ENCODE measurements around the gene C1orf74.

C1orf74 gene

GRCh38 chr1:209770636-209771415 lies 13.5 kb downstream of the C1orf74 start:
- no peak for DNase-seq (ENCODE audit: low read depth)

GRCh38 chr1:209769971-209770370 lies 14.4 kb downstream of the C1orf74 start:
- DNase-seq (ENCODE audit: low read depth): peak; percentile 30

GRCh38 chr1:209769171-209769904 lies 15.0 kb downstream of the C1orf74 start:
- DNase-seq (ENCODE audit: low read depth): peak; percentile 84

- DNase-seq (ENCODE audit: low read depth): no peak
These were observed 16.0 kb downstream of the C1orf74 start for GRCh38 chr1:209768354-209768774.

GRCh38 chr1:209767706-209768105 lies 16.7 kb downstream of the C1orf74 start:
- DNase-seq (ENCODE audit: low read depth): no peak

GRCh38 chr1:209767096-209767495 lies 17.3 kb downstream of the C1orf74 start:
- DNase-seq (ENCODE audit: low read depth): no peak

GRCh38 chr1:209766051-209766450 lies 18.3 kb downstream of the C1orf74 start:
- DNase-seq (ENCODE audit: low read depth): no peak

GRCh38 chr1:209761011-209761635 lies 23.2 kb downstream of the C1orf74 start:
- no peak for DNase-seq (ENCODE audit: low read depth)

- DNase-seq (ENCODE audit: low read depth): no peak
These were observed 24.5 kb downstream of the C1orf74 start for GRCh38 chr1:209759829-209760359.

GRCh38 chr1:209758400-209758799 lies 26.0 kb downstream of the C1orf74 start:
- no peak for DNase-seq (ENCODE audit: low read depth)

- no peak for DNase-seq (ENCODE audit: low read depth)
These were observed 27.5 kb downstream of the C1orf74 start for GRCh38 chr1:209756615-209757445.

- DNase-seq (ENCODE audit: low read depth): no peak
These were observed 28.3 kb downstream of the C1orf74 start, which contains the start of gene TRAF3IP3 for GRCh38 chr1:209755926-209756614. Gene TRAF3IP3 (plus strand): TSS chr1:209756053. CDS start chr1:209760040, 3,987 bp downstream.

GRCh38 chr1:209755256-209755655 lies 29.1 kb downstream of the C1orf74 start:
- DNase-seq (ENCODE audit: low read depth): no peak

- DNase-seq (ENCODE audit: low read depth): no peak
These were observed 31.5 kb downstream of the C1orf74 start for GRCh38 chr1:209752890-209753289.

GRCh38 chr1:209751627-209752231 lies 32.6 kb downstream of the C1orf74 start:
- DNase-seq (ENCODE audit: low read depth): no peak

GRCh38 chr1:209749670-209750323 lies 34.6 kb downstream of the C1orf74 start:
- no peak for DNase-seq (ENCODE audit: low read depth)

GRCh38 chr1:209749205-209749604 lies 35.2 kb downstream of the C1orf74 start:
- no peak for DNase-seq (ENCODE audit: low read depth)

- no peak for DNase-seq (ENCODE audit: low read depth)
These were observed 35.7 kb downstream of the C1orf74 start for GRCh38 chr1:209748620-209749019.

- peak; percentile 95 for DNase-seq (ENCODE audit: low read depth)
These were observed 36.6 kb downstream of the C1orf74 start for GRCh38 chr1:209747580-209748262.
